Endothelial cell of umbilical vein (primary cell): ENCODE measurements around the gene DLL3. TPM values are rescaled to one million over a fixed set of nuclear protein-coding genes. Genes with fewer than 3 reads are reported as not detected.

ENCODE experiments used
- BruUV-seq: library from RNA; stranded (reverse); fragments of 400-500 nt; replicated peaks from 2 replicates; lab custom pipeline; 2021; lab: Mats Ljungman, UMichigan
- CTCF ChIA-PET: fragments of 300-600, 350-600 bp; sonication (Branson Sonifier 250); formaldehyde crosslinking; loops from one replicate; lab custom pipeline; 2021; ENCODE audit warnings: antibody characterized with exemption, inconsistent platforms; lab: Charles Lee
- POLR2A ChIA-PET: fragments of 300-600, 350-600 bp; sonication (Branson Sonifier 250); formaldehyde crosslinking; loops from one replicate; lab custom pipeline; 2021; ENCODE audit warnings: antibody characterized with exemption, inconsistent platforms; lab: Charles Lee
- DNase-seq: peaks from one replicate; pipeline ENCODE4 v3.0.0-alpha.2; 2011; ENCODE audit warnings: low read depth, low spot score
- FAIRE-seq: peaks from 2 replicates; lab custom pipeline; 2011; peaks lifted over from hg19 to GRCh38; lab: Jason Lieb, UNC
- H2AFZ ChIP-seq: 2 replicates; pipeline ENCODE4 v1.6.0; 2012; ENCODE audit warnings: low read depth, low read length, control low read depth, inconsistent platforms
- H3K27ac ChIP-seq: 2 replicates; pipeline ENCODE4 v1.5.1; 2011; ENCODE audit warnings: low read depth, mild to moderate bottlenecking, control low read depth, low read length, moderate library complexity; ENCODE audit not compliant: insufficient read depth
- H3K27me3 ChIP-seq, 2 experiments: 2 replicates each; pipeline versions ENCODE4 v1.6.0 to v1.6.1; 2011; ENCODE audit warnings: low read length in 2 of 2, mixed read lengths in 1 of 2; ENCODE audit not compliant: control insufficient read depth in 2 of 2, insufficient read depth in 2 of 2
- H3K36me3 ChIP-seq, 2 experiments: 2 replicates in 1 of 2; 3 replicates in 1 of 2; pipeline ENCODE4 v1.5.1; 2011; ENCODE audit warnings: low read length in 2 of 2, mild to moderate bottlenecking in 1 of 2, moderate library complexity in 1 of 2; ENCODE audit not compliant: control insufficient read depth in 2 of 2, insufficient read depth in 2 of 2; ENCODE audit errors: extremely low read depth in 1 of 2
- H3K4me1 ChIP-seq: 3 replicates; pipeline ENCODE4 v1.5.1; 2011; ENCODE audit warnings: mild to moderate bottlenecking, low read length; ENCODE audit not compliant: control insufficient read depth, insufficient read depth; ENCODE audit errors: extremely low read depth
- H3K4me2 ChIP-seq: 2 replicates; pipeline ENCODE4 v1.6.1; 2011; ENCODE audit warnings: low read length, control low read depth, mixed read lengths; ENCODE audit not compliant: insufficient read depth
- H3K4me3 ChIP-seq, 3 experiments: fragments of 200-600 bp in 1 of 3; sonication (generic), shearing (Covaris generic) in 1 of 3; replicated peaks in 1 of 3; 2 replicates each; pipeline ENCODE4 v1.5.1; 2011 to 2016; ENCODE audit warnings: control low read depth in 3 of 3, low read length in 3 of 3, mild to moderate bottlenecking in 2 of 3, inconsistent platforms in 1 of 3, low read depth in 1 of 3, moderate library complexity in 1 of 3; ENCODE audit not compliant: insufficient read depth in 1 of 3
- H3K79me2 ChIP-seq: 2 replicates; pipeline ENCODE4 v1.6.0; 2012; ENCODE audit warnings: low read length, inconsistent platforms; ENCODE audit not compliant: control insufficient read depth, insufficient read depth
- H3K9ac ChIP-seq: replicated peaks from 2 replicates; pipeline ENCODE3; 2011; ENCODE audit warnings: low read length, control low read depth; ENCODE audit not compliant: insufficient read depth; ENCODE audit errors: extremely low read depth
- H3K9me1 ChIP-seq: replicated peaks from 3 replicates; pipeline ENCODE4 v1.6.0; 2011; ENCODE audit warnings: mild to moderate bottlenecking, low read length; ENCODE audit not compliant: control insufficient read depth, insufficient read depth; ENCODE audit errors: extremely low read depth
- H3K9me3 ChIP-seq: replicated peaks from 2 replicates; pipeline ENCODE4 v1.5.1; 2012; ENCODE audit warnings: low read length, inconsistent platforms; ENCODE audit not compliant: control insufficient read depth, insufficient read depth
- H4K20me1 ChIP-seq: replicated peaks from 2 replicates; pipeline ENCODE3; 2011; ENCODE audit warnings: mild to moderate bottlenecking, low read length; ENCODE audit not compliant: control insufficient read depth, insufficient read depth; ENCODE audit errors: extremely low read depth
- EZH2 ChIP-seq: IDR thresholded peaks from 2 replicates; pipeline ENCODE4 v1.6.1; 2012; ENCODE audit warnings: borderline replicate concordance, low read depth, mild to moderate bottlenecking, moderate library complexity, low read length, inconsistent platforms; ENCODE audit not compliant: severe bottlenecking
- FOS ChIP-seq: IDR thresholded peaks from 2 replicates; pipeline ENCODE4 v1.6.1; 2011; ENCODE audit warnings: mild to moderate bottlenecking, low read length, moderate library complexity, borderline replicate concordance; ENCODE audit not compliant: insufficient read depth
- GATA2 ChIP-seq: IDR thresholded peaks from 2 replicates; pipeline ENCODE4 v1.7.0; 2011; ENCODE audit warnings: low read depth, mild to moderate bottlenecking, moderate library complexity, mixed read lengths, low read length; ENCODE audit not compliant: insufficient read length, insufficient read depth
- JUN ChIP-seq: IDR thresholded peaks from 2 replicates; pipeline ENCODE4 v1.6.1; 2011; ENCODE audit warnings: borderline replicate concordance, low read depth; ENCODE audit not compliant: insufficient read length, insufficient read depth
- MYC ChIP-seq: IDR thresholded peaks from one replicate; pipeline ENCODE4 v1.6.1; 2011; ENCODE audit warnings: mild to moderate bottlenecking, low read depth, low read length
- POLR2A ChIP-seq: IDR thresholded peaks from 2 replicates; pipeline ENCODE4 v1.6.1; 2012; ENCODE audit warnings: low read depth, mild to moderate bottlenecking, control low read depth, low read length
- POLR2AphosphoS5 ChIP-seq: IDR thresholded peaks from 2 replicates; pipeline ENCODE4 v1.6.1; 2012; ENCODE audit warnings: low read depth, mild to moderate bottlenecking, control low read depth, low read length, moderate library complexity; ENCODE audit not compliant: insufficient read depth
- dilution Hi-C: fragments of 300-500 bp; cut with MboI; formaldehyde crosslinking; loops from one replicate; pipeline ENCODE4 v1.15.0; 2019; ENCODE audit warnings: low sequenced_read_pairs; ENCODE audit not compliant: extremely low pct_ligation_motif_present
- intact Hi-C: fragments of 100-400 bp; cut with micrococcal nuclease; formaldehyde crosslinking; loops from one replicate; pipeline ENCODE4 v1.10.0; 2022
- polyA plus RNA-seq, 4 experiments: library from polyadenylated mRNA; depleted of rRNA in 3 of 4; stranded (reverse) in 3 of 4; unstranded in 1 of 4; fragments of >200 nt; gene quantifications; 2 replicates each; pipeline versions ENCODE4 v1.2.1 to v1.2.3, GENCODE V29; 2011 to 2012; ENCODE audit warnings: missing spikeins in 1 of 4
- total RNA-seq: library from RNA; stranded (reverse); gene quantifications from 2 replicates; pipeline ENCODE4 v1.2.3, GENCODE V29; 2021
- TF ChIP-seq, protein P1 (sequence below): IDR thresholded peaks from 2 replicates; pipeline ENCODE4 v1.6.1; 2011; ENCODE audit not compliant: insufficient read depth, insufficient read length
- TF ChIP-seq, protein P2 (sequence below), 2 donors: IDR thresholded peaks; 1 replicate in 1 of 2; 2 replicates in 1 of 2; pipeline ENCODE4 v1.5.1; 2011; ENCODE audit warnings: low read length in 2 of 2, mild to moderate bottlenecking in 2 of 2, moderate library complexity in 2 of 2, control low read depth in 1 of 2, inconsistent platforms in 1 of 2, low read depth in 1 of 2; ENCODE audit not compliant: insufficient read depth in 1 of 2; ENCODE audit errors: extremely low read depth in 1 of 2

Gene DLL3
- total and polyA plus RNA-seq, 2 donors (not counting 3 experiments of a cell fraction or from before 2014, with no cell fraction given): 0.40 to 0.73 TPM

DNA sequence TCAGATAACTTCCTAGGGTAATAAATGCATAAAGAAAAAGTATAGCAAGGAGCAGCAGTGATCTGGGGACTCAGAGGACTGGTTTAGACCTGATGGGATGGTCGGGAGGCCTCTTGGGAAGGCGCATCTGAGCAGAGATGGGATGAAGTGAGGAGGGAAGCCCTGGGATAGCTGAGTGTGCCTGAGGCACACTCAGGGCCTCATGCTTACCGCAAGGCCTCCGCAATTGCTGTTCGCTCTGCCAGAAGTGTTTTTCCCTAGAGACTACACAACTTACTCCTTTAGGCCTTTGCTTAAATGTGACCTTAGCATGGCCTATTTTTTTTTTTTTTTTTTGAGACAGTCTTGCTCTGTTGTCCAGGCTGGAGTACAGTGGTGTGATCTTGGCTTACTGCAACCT lies 4.1 kb upstream of the DLL3 start:
- Histone ChIP-seq H3K27me3 (peaks cover 15 to 16% of the 10 kb centered on the region in 2 experiments), H3K9ac (no peak overlapping the region), H3K9me1 (no peaks in the 10 kb centered on the region), H3K4me1 (peaks cover 9% of the 10 kb centered on the region), H2AFZ (no peak overlapping the region), H4K20me1 (no peaks in the 10 kb centered on the region), H3K79me2 (no peaks in the 10 kb centered on the region), H3K4me2 (no peak overlapping the region), H3K36me3 (peaks cover 2 to 8% of the 10 kb centered on the region in 2 experiments), H3K4me3 (no peak overlapping the region), H3K27ac (no peak overlapping the region), H3K9me3 (no peaks in the 10 kb centered on the region)
- ChIA-PET POLR2A (no interaction called here), CTCF (interaction anchor here (1.5 kb wide), 1 partner anchor 21 kb away, joined by 3 read pairs; no protein-coding TSS in a partner anchor)
- TF ChIP-seq FOS (no peak), JUN (no peak), EZH2 (no peak), MYC (no peak), POLR2AphosphoS5 (no peak), POLR2A (no peak), GATA2 (no peak)
- TF ChIP-seq, protein P1, sequence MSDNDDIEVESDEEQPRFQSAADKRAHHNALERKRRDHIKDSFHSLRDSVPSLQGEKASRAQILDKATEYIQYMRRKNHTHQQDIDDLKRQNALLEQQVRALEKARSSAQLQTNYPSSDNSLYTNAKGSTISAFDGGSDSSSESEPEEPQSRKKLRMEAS: no peak
- TF ChIP-seq, protein P2, sequence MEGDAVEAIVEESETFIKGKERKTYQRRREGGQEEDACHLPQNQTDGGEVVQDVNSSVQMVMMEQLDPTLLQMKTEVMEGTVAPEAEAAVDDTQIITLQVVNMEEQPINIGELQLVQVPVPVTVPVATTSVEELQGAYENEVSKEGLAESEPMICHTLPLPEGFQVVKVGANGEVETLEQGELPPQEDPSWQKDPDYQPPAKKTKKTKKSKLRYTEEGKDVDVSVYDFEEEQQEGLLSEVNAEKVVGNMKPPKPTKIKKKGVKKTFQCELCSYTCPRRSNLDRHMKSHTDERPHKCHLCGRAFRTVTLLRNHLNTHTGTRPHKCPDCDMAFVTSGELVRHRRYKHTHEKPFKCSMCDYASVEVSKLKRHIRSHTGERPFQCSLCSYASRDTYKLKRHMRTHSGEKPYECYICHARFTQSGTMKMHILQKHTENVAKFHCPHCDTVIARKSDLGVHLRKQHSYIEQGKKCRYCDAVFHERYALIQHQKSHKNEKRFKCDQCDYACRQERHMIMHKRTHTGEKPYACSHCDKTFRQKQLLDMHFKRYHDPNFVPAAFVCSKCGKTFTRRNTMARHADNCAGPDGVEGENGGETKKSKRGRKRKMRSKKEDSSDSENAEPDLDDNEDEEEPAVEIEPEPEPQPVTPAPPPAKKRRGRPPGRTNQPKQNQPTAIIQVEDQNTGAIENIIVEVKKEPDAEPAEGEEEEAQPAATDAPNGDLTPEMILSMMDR (IDR thresholded peaks at IDR 0.05; ENCODE audit: extremely low read depth in 1 of 2, insufficient read depth in 1 of 2, low read depth in 1 of 2, low read length in 2 of 2): no peak
- dilution Hi-C loops: no loop called here
- FAIRE-seq (no peak), DNase-seq (no peak)
- BruUV-seq: no TSS peak
- intact Hi-C loops: no loop called here
